ENCODE data around the gene FIG4.

FIG4 gene

GRCh38 chr6:109686566-109687265 is 4.4 kb upstream of the FIG4 start:
- no peak overlapping the region for H3K27ac ChIP-seq (ENCODE audit: insufficient read depth in 1 of 2, low read depth in 1 of 2, low read length in 2 of 2, poor library complexity in 1 of 2, severe bottlenecking in 2 of 2)
- H3K4me3 ChIP-seq (ENCODE audit: control insufficient read depth in 1 of 7, extremely low read depth in 1 of 7, insufficient read depth in 4 of 7, low read depth in 2 of 7, low read length in 6 of 7): no peak overlapping the region
- ChIA-PET CTCF (interaction anchor here (0.6 to 2.2 kb wide), 2 partner anchors 18 to 426 kb away, joined by 3 to 10 read pairs; no protein-coding TSS in a partner anchor), POLR2A (interaction anchor here (0.6 kb wide), 1 partner anchor 32 kb away, joined by 6 read pairs; no protein-coding TSS in a partner anchor)
- no peaks in the 10 kb centered on the region for H3K36me3 ChIP-seq (ENCODE audit: control insufficient read depth in 4 of 4, insufficient read depth in 4 of 4, low read length in 3 of 4)
- no peaks in the 10 kb centered on the region for H3K27me3 ChIP-seq (replicated peaks in 2 of 5; ENCODE audit: control insufficient read depth in 4 of 5, insufficient read depth in 5 of 5, low read length in 4 of 5)
- peaks cover 4 to 19% (median 12%) of the 10 kb centered on the region in 4 experiments for H3K4me1 ChIP-seq (ENCODE audit: control extremely low read depth in 1 of 4, control insufficient read depth in 4 of 4, insufficient read depth in 4 of 4, low read length in 3 of 4)
- no peak for DNase-seq
- WGBS (ENCODE audit: insufficient coverage): no CpG with 5 or more reads among the region's 1 CpG
- no peaks in the 10 kb centered on the region for H3K9me3 ChIP-seq (ENCODE audit: control extremely low read depth in 1 of 5, control insufficient read depth in 4 of 5, insufficient read depth in 2 of 5, low read depth in 1 of 5, low read length in 4 of 5)

- peaks cover 4 to 25% (median 15%) of the 10 kb centered on the region in 4 experiments for H3K4me1 ChIP-seq (ENCODE audit: control extremely low read depth in 1 of 4, control insufficient read depth in 4 of 4, insufficient read depth in 4 of 4, low read length in 3 of 4)
- no peak overlapping the region for H3K4me3 ChIP-seq (ENCODE audit: control insufficient read depth in 1 of 7, extremely low read depth in 1 of 7, insufficient read depth in 4 of 7, low read depth in 2 of 7, low read length in 6 of 7)
- H3K27me3 ChIP-seq (replicated peaks in 2 of 5; ENCODE audit: control insufficient read depth in 4 of 5, insufficient read depth in 5 of 5, low read length in 4 of 5): no peaks in the 10 kb centered on the region
- CTCF ChIA-PET: interaction anchor here (2.2 kb wide), 1 partner anchor 18 kb away, joined by 10 read pairs; no protein-coding TSS in a partner anchor
- WGBS (ENCODE audit: insufficient coverage): 62% methylated on average over 2 of the region's 2 CpGs
- DNase-seq: peak in 1 of 3 donors; percentile 24
- no peak overlapping the region for H3K27ac ChIP-seq (ENCODE audit: insufficient read depth in 1 of 2, low read depth in 1 of 2, low read length in 2 of 2, poor library complexity in 1 of 2, severe bottlenecking in 2 of 2)
- H3K36me3 ChIP-seq (ENCODE audit: control insufficient read depth in 4 of 4, insufficient read depth in 4 of 4, low read length in 3 of 4): no peaks in the 10 kb centered on the region
- POLR2A ChIA-PET: no interaction called here
- H3K9me3 ChIP-seq (ENCODE audit: control extremely low read depth in 1 of 5, control insufficient read depth in 4 of 5, insufficient read depth in 2 of 5, low read depth in 1 of 5, low read length in 4 of 5): no peaks in the 10 kb centered on the region
These were observed 3.8 kb upstream of the FIG4 start for GRCh38 chr6:109687271-109687761.

GRCh38 chr6:109690373-109690736 is 741 bp upstream of the FIG4 start:
- H3K27me3 ChIP-seq (replicated peaks in 2 of 5; ENCODE audit: control insufficient read depth in 4 of 5, insufficient read depth in 5 of 5, low read length in 4 of 5): no peaks in the 10 kb centered on the region
- DNase-seq: peak; percentile 28 to 69 (median 54)
- no peaks in the 10 kb centered on the region for H3K9me3 ChIP-seq (ENCODE audit: control extremely low read depth in 1 of 5, control insufficient read depth in 4 of 5, insufficient read depth in 2 of 5, low read depth in 1 of 5, low read length in 4 of 5)
- peaks cover 10 to 33% (median 22%) of the 10 kb centered on the region in 4 experiments for H3K4me1 ChIP-seq (ENCODE audit: control extremely low read depth in 1 of 4, control insufficient read depth in 4 of 4, insufficient read depth in 4 of 4, low read length in 3 of 4)
- ChIA-PET CTCF (interaction anchor here (0.9 to 1.8 kb wide), 3 partner anchors 14 to 163 kb away, joined by 3 to 7 read pairs (median 3); no protein-coding TSS in a partner anchor), POLR2A (interaction anchor here (0.6 kb wide), 1 partner anchor 11 kb away, joined by 3 read pairs; no protein-coding TSS in a partner anchor)
- peak overlapping the region; percentile 82 to 89 for H3K27ac ChIP-seq (ENCODE audit: insufficient read depth in 1 of 2, low read depth in 1 of 2, low read length in 2 of 2, poor library complexity in 1 of 2, severe bottlenecking in 2 of 2)
- H3K36me3 ChIP-seq (ENCODE audit: control insufficient read depth in 4 of 4, insufficient read depth in 4 of 4, low read length in 3 of 4): peaks cover 0 to 2% (median 0%) of the 10 kb centered on the region in 4 experiments
- peak overlapping the region; percentile 74 to 99 (median 95) for H3K4me3 ChIP-seq (ENCODE audit: control insufficient read depth in 1 of 7, extremely low read depth in 1 of 7, insufficient read depth in 4 of 7, low read depth in 2 of 7, low read length in 6 of 7)
- whole genome bisulfite sequencing (ENCODE audit: insufficient coverage): 0% methylated on average over 15 of the region's 24 CpGs

- DNase-seq: no peak
- CTCF ChIA-PET: interaction anchor here (0.6 to 1.4 kb wide), 7 partner anchors 9 to 926 kb away, joined by 3 to 4 read pairs (median 3); no protein-coding TSS in a partner anchor
- no peaks in the 10 kb centered on the region for H3K9me3 ChIP-seq (ENCODE audit: control extremely low read depth in 1 of 5, control insufficient read depth in 4 of 5, insufficient read depth in 2 of 5, low read depth in 1 of 5, low read length in 4 of 5)
- peaks cover 10 to 33% (median 20%) of the 10 kb centered on the region in 4 experiments for H3K4me1 ChIP-seq (ENCODE audit: control extremely low read depth in 1 of 4, control insufficient read depth in 4 of 4, insufficient read depth in 4 of 4, low read length in 3 of 4)
- H3K27ac ChIP-seq (ENCODE audit: insufficient read depth in 1 of 2, low read depth in 1 of 2, low read length in 2 of 2, poor library complexity in 1 of 2, severe bottlenecking in 2 of 2): no peak overlapping the region
- no peak overlapping the region for H3K4me3 ChIP-seq (ENCODE audit: control insufficient read depth in 1 of 7, extremely low read depth in 1 of 7, insufficient read depth in 4 of 7, low read depth in 2 of 7, low read length in 6 of 7)
- peaks cover 0 to 5% (median 1%) of the 10 kb centered on the region in 4 experiments for H3K36me3 ChIP-seq (ENCODE audit: control insufficient read depth in 4 of 4, insufficient read depth in 4 of 4, low read length in 3 of 4)
- H3K27me3 ChIP-seq (replicated peaks in 2 of 5; ENCODE audit: control insufficient read depth in 4 of 5, insufficient read depth in 5 of 5, low read length in 4 of 5): no peaks in the 10 kb centered on the region
- POLR2A ChIA-PET: interaction anchor here (0.7 kb wide), 1 partner anchor 1974 kb away, joined by 3 read pairs; no protein-coding TSS in a partner anchor
These were observed 2.0 kb downstream of the FIG4 start for GRCh38 chr6:109693111-109693510.

GRCh38 chr6:109695468-109695867 is 4.4 kb downstream of the FIG4 start:
- CTCF ChIA-PET: interaction anchor here (0.7 to 2.2 kb wide), 5 partner anchors 8 to 349 kb away, joined by 3 to 7 read pairs (median 3); no protein-coding TSS in a partner anchor
- peak in 2 of 3 donors; percentile 18 to 22 for DNase-seq
- WGBS (ENCODE audit: insufficient coverage): 89% methylated on average over 4 of the region's 4 CpGs

GRCh38 chr6:109696355-109696754 is 5.3 kb downstream of the FIG4 start:
- no peaks in the 10 kb centered on the region for H3K27me3 ChIP-seq (replicated peaks in 2 of 5; ENCODE audit: control insufficient read depth in 4 of 5, insufficient read depth in 5 of 5, low read length in 4 of 5)
- CTCF ChIA-PET: interaction anchor here (1.7 to 2.2 kb wide), 2 partner anchors 9 to 343 kb away, joined by 7 to 9 read pairs; no protein-coding TSS in a partner anchor
- 100% methylated on average over 3 of the region's 5 CpGs for WGBS (ENCODE audit: insufficient coverage)
- no peak overlapping the region for H3K27ac ChIP-seq (ENCODE audit: insufficient read depth in 1 of 2, low read depth in 1 of 2, low read length in 2 of 2, poor library complexity in 1 of 2, severe bottlenecking in 2 of 2)
- H3K4me3 ChIP-seq (ENCODE audit: control insufficient read depth in 1 of 7, extremely low read depth in 1 of 7, insufficient read depth in 4 of 7, low read depth in 2 of 7, low read length in 6 of 7): no peak overlapping the region
- peaks cover 2 to 19% (median 12%) of the 10 kb centered on the region in 4 experiments for H3K4me1 ChIP-seq (ENCODE audit: control extremely low read depth in 1 of 4, control insufficient read depth in 4 of 4, insufficient read depth in 4 of 4, low read length in 3 of 4)
- DNase-seq: no peak
- H3K36me3 ChIP-seq (ENCODE audit: control insufficient read depth in 4 of 4, insufficient read depth in 4 of 4, low read length in 3 of 4): peaks cover 0 to 9% (median 1%) of the 10 kb centered on the region in 4 experiments
- POLR2A ChIA-PET: no interaction called here
- H3K9me3 ChIP-seq (ENCODE audit: control extremely low read depth in 1 of 5, control insufficient read depth in 4 of 5, insufficient read depth in 2 of 5, low read depth in 1 of 5, low read length in 4 of 5): no peaks in the 10 kb centered on the region

More at GRCh38 chr6:109695468-109695867, 4.4 kb downstream of the FIG4 start:
- POLR2A ChIA-PET: no interaction called here
- no peaks in the 10 kb centered on the region for H3K27me3 ChIP-seq (replicated peaks in 2 of 5; ENCODE audit: control insufficient read depth in 4 of 5, insufficient read depth in 5 of 5, low read length in 4 of 5)
- H3K27ac ChIP-seq (ENCODE audit: insufficient read depth in 1 of 2, low read depth in 1 of 2, low read length in 2 of 2, poor library complexity in 1 of 2, severe bottlenecking in 2 of 2): no peak overlapping the region
- no peaks in the 10 kb centered on the region for H3K9me3 ChIP-seq (ENCODE audit: control extremely low read depth in 1 of 5, control insufficient read depth in 4 of 5, insufficient read depth in 2 of 5, low read depth in 1 of 5, low read length in 4 of 5)
- H3K36me3 ChIP-seq (ENCODE audit: control insufficient read depth in 4 of 4, insufficient read depth in 4 of 4, low read length in 3 of 4): peaks cover 0 to 9% (median 1%) of the 10 kb centered on the region in 4 experiments
- H3K4me3 ChIP-seq (ENCODE audit: control insufficient read depth in 1 of 7, extremely low read depth in 1 of 7, insufficient read depth in 4 of 7, low read depth in 2 of 7, low read length in 6 of 7): no peak overlapping the region
- peaks cover 5 to 23% (median 14%) of the 10 kb centered on the region in 4 experiments for H3K4me1 ChIP-seq (ENCODE audit: control extremely low read depth in 1 of 4, control insufficient read depth in 4 of 4, insufficient read depth in 4 of 4, low read length in 3 of 4)

Measured in common myeloid progenitor, CD34-positive (primary cell).